Measurements from ENCODE around the gene SECISBP2L.
A peak's percentile ranks its signal among the peaks of the same experiment; 100 is the strongest.

Gene SECISBP2L

DNA sequence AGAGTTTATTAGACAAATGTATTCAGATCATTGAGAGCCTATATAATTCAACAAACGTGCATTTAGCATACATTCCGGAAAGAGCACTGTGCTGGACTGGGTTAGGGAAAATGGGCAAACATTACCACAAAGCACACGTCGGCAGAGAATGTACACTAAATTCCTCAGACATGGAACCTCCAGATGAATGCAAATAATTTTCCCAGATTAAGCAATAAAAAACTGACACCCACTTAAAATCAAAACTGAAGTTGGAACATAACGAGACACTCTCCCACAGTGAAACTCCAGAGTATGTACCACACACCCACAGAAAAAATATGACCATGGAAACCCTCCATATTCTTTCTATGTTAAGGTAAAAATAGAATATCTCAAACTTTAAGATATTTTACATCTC is 4.8 kb downstream of the SECISBP2L start:
- TF ChIP-seq POLR2A (IDR thresholded peaks at IDR 0.05; ENCODE audit: low read depth, low read length) = no peak
- DNase-seq (ENCODE audit: insufficient read length, low spot score) (no peak), FAIRE-seq (no peak)

DNA sequence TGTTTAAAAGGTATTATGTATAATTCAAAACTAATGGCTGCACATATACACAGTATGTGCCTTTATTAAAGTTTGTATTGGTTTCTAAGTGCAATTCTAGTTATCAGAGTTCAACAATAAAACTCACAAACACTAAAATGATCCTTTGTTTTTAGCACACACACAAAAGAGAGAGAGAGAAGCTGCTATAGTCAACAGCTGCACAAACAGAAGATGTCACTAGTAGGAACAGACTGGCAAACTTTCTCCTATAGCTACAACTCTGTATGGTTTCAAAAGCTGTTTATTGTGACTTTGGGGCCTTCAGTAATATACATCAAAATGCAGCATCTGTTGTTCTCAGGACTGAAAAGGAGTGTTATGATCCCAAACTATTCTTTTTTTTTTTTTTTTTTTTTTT is 6.1 kb downstream of the SECISBP2L start:
- DNase-seq (ENCODE audit: insufficient read length, low spot score) = no peak
- TF ChIP-seq POLR2A (IDR thresholded peaks at IDR 0.05; ENCODE audit: low read depth, low read length) = no peak
- FAIRE-seq = no peak

DNA sequence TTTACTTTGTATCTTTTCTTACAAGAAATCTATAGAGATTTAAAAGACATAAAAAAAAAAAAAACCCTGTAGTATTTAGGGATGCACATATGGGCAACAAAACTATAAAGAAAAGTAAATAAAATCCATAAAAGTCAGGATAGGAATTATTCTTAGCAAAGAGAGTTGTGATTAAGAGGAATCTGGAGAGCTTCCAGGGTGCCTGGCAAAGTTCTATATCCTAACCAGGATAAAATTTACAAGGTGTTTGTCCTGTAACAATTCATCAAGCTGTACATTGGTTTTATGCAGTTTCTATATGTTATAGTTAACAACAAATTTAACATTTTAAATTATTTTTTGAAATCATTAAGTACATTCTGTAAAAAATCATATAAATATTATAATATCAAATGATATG is 7.9 kb downstream of the SECISBP2L start:
- TF ChIP-seq POLR2A (IDR thresholded peaks at IDR 0.05; ENCODE audit: low read depth, low read length) = no peak
- DNase-seq (ENCODE audit: insufficient read length, low spot score) (no peak), FAIRE-seq (no peak)

DNA sequence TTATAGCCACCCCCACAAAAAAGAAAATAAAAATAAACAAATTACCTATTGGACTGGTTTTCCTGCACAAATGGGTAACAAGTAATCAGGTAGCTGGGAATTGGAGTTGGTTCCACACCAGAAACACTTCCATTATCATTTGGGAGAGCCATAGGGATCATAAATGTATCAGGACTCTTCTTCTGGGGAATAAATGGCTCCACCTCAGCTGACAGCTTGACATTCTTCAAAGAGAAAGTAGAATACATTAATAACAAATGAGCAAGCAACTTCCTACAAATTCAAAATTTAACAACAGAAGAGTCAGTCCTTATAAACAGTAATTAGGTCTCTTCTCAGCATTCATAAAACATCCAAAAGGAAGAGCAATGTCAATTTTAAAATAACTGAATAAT is 8.7 kb downstream of the SECISBP2L start:
- no peak for TF ChIP-seq POLR2A (IDR thresholded peaks at IDR 0.05; ENCODE audit: low read depth, low read length)
- FAIRE-seq = peak; percentile 58
- DNase-seq (ENCODE audit: insufficient read length, low spot score) = no peak

DNA sequence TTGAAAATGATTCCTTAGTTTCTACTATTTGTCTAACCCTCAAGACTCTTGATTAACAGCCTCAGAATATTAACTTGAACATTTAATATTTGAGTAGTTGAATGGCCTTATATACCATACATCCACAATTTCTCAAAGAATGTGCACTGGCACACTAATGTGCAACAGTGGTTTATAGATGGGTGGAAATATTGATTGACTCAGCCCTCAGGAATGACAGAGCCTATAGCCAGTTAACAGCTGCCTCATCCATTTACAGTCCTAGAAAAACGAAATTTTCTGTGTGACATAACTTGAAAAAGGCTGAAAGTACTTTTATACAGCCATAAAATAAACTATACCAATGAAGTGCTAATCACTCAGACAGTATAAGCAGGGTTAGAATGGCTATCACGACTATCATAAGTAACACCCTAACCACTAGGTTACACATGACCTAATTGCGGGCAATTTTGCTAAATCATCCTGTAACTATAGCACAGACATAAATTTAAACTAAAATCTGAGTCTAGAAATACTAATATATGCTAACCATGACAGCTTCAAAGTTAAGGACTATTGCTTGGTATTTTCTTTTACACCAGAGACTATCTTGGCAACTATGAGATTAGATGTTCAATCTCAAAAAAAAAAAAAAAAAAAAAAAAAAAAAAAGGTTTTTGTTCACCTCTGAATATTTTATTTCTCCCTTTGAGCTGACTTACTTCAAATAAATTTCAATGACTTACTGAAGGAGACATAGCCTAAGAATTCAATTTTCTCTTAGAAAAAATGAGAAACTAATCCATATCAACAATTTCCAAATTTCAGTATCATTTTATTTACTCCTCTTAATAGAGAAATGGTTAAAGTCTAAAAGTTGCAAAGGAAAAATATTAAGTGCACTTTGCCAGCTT is 9.3 kb downstream of the SECISBP2L start:
- TF ChIP-seq POLR2A (IDR thresholded peaks at IDR 0.05; ENCODE audit: low read depth, low read length) = no peak
- FAIRE-seq (peak; percentile 92), DNase-seq (ENCODE audit: insufficient read length, low spot score) (peak; percentile 7)

DNA sequence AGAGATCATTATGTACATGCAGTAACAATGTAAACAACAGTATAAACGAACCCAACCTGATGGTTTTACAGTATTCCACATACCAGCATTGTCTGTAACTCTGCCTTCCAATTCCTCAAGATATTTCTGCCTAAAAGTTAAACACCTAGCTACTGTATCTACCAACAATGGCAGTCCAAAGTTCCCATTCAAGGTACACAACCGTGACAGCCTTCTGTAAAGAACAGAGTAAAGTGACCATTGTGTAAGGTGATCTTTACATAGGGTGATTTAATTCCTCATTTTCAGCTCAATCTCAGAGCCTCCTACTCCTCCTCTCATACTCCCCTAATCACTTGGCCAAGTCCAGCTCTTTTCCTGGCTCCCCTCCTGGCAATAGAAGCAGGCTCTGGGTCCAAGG is 10.4 kb downstream of the SECISBP2L start:
- TF ChIP-seq POLR2A (IDR thresholded peaks at IDR 0.05; ENCODE audit: low read depth, low read length) = no peak
- no peak for FAIRE-seq
- DNase-seq (ENCODE audit: insufficient read length, low spot score) = no peak

DNA sequence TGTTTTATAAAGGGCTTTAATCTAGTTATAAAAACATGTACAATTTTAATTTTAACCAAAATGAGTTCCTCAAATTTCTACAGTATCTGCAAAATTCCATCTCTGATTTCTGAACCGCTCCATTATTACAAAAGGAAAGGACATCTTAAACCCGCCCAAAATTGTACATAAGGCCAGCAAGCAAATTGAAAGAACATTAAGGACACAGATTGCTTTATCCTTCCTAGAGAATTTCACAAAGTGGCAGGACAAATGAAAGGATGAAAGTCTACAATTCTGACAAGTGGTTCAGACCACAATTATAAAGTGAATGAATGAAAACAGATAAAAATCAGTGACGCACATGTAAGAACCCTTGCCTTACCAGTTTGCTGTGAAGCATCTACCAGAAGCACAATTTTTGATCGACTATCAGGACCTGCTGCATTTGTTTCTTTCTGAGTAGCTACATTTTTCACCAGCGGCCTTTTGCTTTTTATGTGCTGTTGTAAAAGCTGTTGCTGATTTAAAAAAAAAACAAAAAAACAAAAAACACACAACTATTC is 13.6 kb downstream of the SECISBP2L start:
- no peak for FAIRE-seq
- TF ChIP-seq POLR2A (IDR thresholded peaks at IDR 0.05; ENCODE audit: low read depth, low read length) = no peak
- DNase-seq (ENCODE audit: insufficient read length, low spot score) = no peak

DNA sequence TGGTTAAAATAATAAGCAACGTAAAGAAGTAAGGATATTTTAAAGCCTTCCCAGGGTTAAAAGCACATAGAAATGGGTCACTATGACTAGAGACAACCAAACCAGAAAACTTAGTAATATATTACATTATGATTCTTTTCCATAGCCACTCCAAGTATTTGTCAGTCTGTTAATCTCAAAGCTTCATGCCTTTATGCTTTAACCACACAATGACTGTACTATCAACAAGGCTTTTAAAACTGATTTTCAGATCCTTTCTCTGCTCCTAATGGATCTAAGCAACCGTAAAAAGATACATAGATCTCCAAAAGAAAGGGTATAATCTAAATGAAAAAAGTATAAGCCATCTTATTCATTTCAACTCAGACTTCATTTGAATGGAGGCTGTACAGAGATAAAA is 14.4 kb downstream of the SECISBP2L start:
- FAIRE-seq = no peak

DNA sequence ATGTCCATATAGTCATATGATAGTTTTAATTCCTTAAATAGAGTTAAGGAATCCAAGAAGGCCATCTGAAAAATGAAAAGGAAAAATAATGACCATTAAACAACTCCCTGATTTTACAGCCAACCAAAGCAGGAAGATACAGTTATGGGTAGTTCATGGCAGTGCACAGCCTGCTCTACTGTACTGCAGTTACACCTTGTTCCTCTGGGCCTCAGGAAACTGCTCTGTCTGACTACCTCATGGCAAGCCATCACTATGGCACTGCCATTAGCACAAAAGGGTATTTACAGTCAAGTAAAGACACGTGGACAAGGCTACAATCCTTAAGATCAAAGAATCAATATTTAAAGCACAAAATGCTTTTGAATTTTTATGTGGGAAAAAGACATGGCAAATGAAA is 19.5 kb downstream of the SECISBP2L start:
- no peak for TF ChIP-seq POLR2A (IDR thresholded peaks at IDR 0.05; ENCODE audit: low read depth, low read length)
- no peak for DNase-seq (ENCODE audit: insufficient read length, low spot score)
- FAIRE-seq = no peak

More for the DNA sequence above, 14.4 kb downstream of the SECISBP2L start:
- no peak for DNase-seq (ENCODE audit: insufficient read length, low spot score)
- no peak for TF ChIP-seq POLR2A (IDR thresholded peaks at IDR 0.05; ENCODE audit: low read depth, low read length)

DNA sequence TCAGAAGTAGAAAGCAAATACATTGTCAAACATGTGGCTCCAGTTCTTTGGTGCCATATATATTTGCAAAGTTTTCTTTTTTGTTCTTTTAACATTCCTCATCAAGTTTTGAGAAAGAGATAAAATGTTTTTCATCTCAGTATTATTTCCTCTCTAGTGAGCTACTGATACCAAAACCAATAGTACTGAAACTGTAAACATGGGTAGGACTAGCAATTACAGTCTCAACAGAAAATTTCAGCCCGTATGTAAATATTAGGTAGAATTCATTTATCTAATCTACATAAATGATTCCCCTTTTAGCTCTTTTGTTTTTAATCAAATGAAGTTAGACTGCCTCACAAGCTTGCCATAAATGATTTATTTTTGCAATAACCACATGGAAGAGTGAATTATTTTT is 21.4 kb downstream of the SECISBP2L start:
- no peak for DNase-seq (ENCODE audit: insufficient read length, low spot score)
- no peak for FAIRE-seq
- no peak for TF ChIP-seq POLR2A (IDR thresholded peaks at IDR 0.05; ENCODE audit: low read depth, low read length)

DNA sequence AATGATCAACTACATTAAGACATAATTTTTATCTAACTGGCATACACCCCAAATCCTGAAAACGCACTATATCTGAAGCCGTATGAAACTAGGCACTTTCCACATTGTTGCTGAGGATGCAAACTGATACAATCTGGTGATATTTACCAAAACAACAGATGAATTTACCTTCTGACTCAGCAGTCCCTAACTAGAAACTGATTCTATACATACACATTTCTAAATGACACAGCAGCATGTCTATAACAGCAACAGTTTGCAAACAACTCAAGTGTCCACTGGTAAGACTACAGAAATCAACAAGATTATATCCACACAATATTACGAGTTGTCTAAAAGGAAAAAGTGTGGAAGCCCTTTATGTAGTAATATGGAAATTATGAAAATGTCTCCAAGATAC is 22.9 kb downstream of the SECISBP2L start:
- FAIRE-seq (no peak), DNase-seq (ENCODE audit: insufficient read length, low spot score) (no peak)
- no peak for TF ChIP-seq POLR2A (IDR thresholded peaks at IDR 0.05; ENCODE audit: low read depth, low read length)

DNA sequence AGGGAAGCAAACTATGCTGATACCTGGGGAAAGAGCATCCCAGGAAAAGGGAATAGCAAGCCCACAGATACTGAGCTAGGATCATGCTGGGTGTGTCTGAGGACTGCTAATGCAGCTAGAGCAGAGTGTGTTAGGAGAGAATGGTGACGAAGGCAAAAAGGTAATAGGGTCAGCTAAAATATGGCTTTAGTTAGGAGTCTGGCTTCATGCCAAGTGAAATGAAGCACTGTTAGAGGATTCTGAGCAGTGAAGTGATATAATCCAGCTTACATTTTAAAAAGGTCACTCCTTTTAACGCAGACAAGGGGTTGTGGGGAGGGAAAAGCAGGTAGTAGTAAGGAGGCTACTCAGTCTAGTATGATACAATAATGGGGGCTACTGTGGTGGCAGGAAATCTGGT is 30.4 kb downstream of the SECISBP2L start:
- DNase-seq (ENCODE audit: insufficient read length, low spot score) (no peak), FAIRE-seq (no peak)

DNA sequence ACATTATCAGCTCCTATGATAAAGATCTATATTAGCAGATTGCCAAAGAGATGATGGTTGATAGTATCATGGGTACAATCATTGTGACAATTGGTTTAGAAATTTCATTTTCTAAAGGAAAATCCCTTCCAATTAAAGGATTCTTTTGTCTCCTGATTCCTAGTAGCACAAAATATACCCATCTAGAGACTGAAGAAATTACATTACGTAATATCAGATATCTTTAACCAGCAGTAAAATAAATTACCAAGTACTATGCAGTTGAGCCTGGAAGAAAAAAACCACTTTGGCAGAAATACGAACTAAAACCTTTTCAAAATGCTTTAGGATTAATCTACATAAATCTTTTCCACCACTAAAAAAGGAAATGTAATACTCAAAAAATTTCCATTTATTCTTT is 46.9 kb downstream of the SECISBP2L start:
- FAIRE-seq (no peak), DNase-seq (ENCODE audit: insufficient read length, low spot score) (no peak)
- TF ChIP-seq POLR2A (IDR thresholded peaks at IDR 0.05; ENCODE audit: low read depth, low read length) = no peak

More for the DNA sequence above, 30.4 kb downstream of the SECISBP2L start:
- no peak for TF ChIP-seq POLR2A (IDR thresholded peaks at IDR 0.05; ENCODE audit: low read depth, low read length)

DNA sequence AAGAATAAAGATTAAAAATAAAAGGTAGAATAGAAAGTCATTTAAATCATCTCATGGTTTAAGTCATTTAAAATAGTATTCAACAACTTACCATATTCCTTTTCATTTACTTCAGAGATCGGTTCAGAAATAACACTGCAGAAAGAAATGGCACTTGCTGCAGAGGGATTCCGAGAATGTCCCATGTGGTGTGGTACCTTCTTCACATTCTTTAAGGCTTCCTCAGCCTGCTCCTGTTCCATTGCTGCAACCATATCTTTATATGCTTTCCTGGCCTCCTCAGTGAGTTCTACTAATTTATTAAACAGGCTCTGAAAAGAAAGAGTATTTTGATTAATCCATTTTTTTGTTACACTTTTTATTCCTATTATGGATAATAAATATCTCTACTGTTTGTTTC is 50.0 kb downstream of the SECISBP2L start:
- DNase-seq (ENCODE audit: insufficient read length, low spot score) (no peak), FAIRE-seq (no peak)
- TF ChIP-seq POLR2A (IDR thresholded peaks at IDR 0.05; ENCODE audit: low read depth, low read length) = no peak

DNA sequence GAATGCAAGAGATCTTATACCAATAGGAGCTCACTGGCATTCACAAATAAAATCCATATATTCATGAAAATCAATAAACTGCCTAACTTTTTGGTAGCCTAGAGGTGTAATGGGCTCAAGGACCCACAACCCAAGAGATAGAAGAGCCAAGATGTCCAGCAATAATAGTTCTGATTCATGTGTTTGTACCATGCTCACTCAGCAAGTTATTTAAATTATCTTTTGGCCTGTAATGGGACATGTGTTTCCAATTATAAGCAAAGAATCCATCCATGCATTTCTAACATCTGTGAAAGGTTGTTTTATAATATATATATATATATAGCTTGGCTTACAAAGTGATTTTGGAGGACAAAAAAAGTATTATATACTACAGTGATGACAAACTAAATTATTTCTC is 52.9 kb downstream of the SECISBP2L start:
- TF ChIP-seq POLR2A (IDR thresholded peaks at IDR 0.05; ENCODE audit: low read depth, low read length) = no peak
- FAIRE-seq = no peak
- no peak for DNase-seq (ENCODE audit: insufficient read length, low spot score)
